NOMO-1 (cell line): ENCODE measurements around the gene SCARB1.
"Not testable (repeated sequence)": the region's sequence is repeated elsewhere in the genome, so short reads cannot be mapped to it uniquely, and the experiment has no call there.

Experiments
- DNase-seq, 2 experiments: peaks; one replicate each; lab custom pipeline; 2025; ENCODE audit not compliant: unreplicated experiment in 2 of 2; lab: John Stamatoyannopoulos, UW

Gene SCARB1

DNA sequence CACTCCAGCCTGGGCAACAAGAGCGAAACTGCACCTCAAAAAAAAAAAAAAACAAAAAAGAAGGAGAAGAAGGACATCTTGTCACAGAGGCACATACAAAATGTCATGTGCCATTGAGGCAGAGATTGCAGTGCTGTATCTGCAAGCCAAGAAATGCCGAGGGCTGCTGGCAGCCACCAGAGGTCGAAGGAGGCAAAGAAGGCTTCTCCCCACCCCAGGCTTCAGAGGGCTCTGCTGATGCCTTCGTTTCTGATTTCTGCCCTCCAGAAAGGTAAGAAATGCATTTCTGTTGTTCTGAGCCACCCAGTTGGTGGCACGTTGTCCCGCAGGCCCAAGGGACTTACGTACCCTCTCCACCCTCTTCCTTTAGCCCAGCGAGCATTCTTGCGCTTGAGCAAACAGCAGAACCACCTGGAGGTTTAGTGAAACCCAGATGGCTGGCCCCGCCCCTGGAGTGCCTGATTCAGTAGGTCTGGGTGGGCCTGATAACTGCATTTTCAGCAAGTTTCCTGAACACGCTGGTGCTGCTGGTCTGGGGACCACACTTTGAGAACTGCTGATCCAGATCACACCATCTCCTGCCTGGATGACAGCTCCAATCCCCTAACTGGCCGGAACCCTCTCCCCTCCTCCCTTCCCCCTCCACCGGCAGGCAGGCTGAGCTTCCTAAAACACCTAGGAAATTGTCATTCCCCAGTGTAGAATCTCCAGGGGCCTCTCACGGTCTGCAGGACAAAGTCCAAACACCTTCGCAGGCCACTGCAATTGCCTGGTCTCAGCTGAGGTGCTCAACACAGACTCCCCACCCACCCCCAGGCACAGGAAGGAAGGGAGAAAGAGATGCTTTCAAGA, 21.1 kb upstream of the SCARB1 start:
- DNase-seq: no peak

DNA sequence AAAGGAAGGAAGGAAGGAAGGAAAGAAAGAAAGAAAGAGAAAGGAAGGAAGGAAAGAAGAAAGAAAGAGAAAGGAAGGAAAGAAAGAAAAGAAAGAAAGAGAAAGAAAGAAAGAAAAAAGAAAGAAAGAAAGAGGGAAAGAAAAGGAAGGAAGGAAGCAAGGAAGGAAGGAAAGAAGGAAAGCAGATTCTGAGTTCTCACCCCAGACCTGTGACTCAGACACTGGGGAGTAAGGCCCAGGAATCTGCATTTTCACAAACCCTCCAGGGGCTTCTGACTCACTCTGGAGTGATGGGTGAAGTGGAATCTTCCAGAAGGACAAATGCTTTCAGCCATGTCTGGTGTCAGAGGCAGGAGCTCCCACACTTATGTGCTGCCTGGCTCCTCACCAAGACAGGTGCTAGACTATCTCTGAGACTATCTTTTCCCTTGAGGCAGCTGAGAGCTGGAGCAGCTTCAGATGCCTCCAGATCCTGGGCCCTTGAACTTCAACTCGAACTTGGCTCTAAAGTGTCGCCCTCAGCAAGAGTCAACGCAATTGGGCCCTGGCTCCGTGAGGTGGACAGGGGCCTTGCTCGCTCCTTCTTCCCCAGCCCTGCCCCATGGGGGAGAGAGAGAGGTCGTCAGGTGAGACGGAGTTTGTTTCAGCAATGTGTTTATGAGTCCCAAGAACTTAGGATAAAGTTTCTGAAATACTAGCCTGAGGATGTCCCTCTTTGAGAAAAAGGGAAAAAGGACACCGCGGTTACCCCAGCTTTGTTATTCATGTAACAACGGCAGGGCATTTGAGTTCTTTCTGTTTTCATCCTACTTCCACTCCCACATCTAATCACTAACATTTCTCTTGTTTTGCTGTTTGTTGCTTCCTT, 19.8 kb upstream of the SCARB1 start:
- no peak for DNase-seq

DNA sequence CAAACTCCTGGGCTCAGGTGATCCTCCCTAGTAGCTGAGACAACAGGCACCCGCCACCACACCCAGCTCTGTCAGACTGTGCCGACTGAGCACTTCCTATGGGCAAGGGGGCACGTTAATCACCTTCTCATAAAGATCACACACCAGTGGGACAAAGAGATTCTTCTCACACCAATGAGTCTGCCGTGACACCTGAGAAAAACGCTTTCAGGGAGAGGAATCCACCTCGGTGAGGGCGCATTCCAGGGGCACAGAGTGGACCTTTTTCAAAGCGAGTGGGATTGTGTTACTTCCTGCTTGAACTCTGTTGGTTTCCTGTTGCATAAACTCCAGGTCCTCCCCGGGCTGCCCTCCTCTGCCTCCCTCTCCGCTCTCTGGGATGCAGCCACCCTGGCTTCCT, 17.5 kb upstream of the SCARB1 start:
- peak in 1 of 2 experiments; percentile 44 for DNase-seq

DNA sequence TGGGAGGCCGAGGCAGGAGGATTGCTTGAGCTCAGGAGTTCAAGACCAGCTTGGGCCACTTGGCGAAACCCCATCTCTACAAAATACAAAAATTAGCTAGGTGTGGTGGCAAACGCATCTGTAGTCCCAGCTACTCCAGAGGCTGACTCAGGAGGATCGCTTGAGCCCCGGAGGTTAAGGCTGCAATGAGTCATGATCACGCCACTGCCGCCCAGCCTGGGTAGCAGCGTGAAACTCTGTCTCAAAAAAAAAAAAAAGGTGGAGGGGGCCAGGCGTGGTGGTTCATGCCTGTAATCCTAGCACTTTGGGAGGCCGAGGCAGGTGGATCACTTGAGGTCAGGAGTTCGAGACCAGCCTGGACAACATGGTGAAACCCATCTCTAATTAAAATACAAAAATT, 16.7 kb upstream of the SCARB1 start:
- DNase-seq: not testable (repeated sequence)

DNA sequence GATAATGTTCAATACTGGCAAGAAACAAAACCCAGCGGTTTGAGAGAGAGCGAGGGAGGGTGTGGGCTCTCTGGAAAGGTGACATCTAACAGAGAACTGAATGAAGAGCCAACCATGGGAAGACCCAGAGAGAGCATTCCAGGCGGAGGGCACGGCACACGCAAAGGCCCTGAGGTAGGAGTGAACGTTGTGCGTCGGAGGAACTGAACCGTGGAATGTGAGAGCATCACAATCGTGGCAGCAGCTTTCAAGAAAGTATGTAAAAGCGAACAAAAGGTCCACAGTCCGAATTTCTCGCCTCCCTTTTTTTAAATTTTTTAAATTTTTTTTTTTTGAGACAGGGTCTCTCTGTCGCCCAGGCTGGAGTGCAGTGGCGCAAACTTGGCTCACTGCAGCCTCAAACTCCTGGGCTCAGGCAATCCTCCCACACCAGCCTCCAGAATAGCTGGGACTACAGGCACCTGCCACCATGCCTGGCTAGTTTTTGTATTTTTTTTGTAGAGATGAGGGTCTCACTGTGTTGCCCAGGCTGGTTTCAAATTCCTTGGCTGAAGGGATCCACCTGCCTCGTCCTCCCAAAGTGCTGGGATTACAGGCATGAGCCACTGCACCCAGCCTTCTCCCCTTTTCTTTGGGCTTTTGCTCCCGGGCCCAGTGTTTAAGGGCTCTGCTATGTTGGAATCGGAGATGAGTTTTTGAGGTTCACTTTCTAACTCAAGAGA, 15.3 kb upstream of the SCARB1 start:
- no peak for DNase-seq

DNA sequence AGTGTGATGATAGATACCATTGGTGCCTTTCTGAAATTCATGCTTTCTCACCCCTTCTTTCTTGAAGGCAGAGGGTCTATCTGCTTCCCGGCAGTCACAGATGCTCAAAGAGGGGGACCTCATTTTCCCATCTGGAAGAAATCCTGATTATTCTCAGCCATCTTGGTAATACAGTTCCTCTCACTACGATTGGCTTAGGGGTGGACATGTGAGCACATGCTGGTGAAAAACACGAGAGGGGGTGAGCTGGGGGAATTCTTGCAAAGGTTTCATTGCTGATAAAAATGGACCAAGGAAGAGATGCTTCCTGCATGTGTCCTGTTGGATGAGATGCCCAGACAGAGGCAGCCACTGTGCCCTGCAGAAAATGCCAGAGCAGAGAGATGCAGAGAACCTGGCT, 13.8 kb upstream of the SCARB1 start:
- DNase-seq: no peak

DNA sequence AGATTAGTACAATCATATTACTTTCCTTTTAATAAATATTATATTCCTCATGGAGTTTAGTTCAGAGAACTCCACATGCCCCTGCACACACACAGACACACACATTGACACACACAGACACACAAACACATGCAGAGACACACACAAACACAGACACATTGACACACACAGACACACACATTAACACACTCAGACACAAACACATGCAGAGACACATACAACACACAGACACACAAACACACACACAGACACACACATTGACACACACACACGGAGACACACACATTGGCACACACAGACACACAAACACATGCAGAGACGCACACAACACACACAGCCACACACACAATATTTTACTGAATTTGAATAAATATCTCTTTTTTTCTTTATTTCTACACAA, 12.5 kb upstream of the SCARB1 start:
- DNase-seq: no peak

DNA sequence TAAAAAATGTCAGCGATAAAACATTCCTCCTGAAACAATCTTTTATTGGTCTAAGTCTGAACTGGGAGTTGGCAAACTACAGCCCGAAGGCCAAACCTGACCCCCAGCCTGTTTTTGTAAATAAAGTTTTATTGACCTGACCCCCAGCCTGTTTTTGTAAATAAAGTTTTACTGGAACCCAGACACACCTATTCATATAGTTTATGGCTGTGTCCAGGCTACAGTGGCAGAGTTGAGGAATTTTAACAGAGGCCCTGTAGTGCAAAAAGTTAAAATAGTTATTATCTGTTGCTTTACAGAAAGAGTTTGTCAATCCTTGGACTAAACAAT, 12.1 kb upstream of the SCARB1 start:
- DNase-seq: no peak

DNA sequence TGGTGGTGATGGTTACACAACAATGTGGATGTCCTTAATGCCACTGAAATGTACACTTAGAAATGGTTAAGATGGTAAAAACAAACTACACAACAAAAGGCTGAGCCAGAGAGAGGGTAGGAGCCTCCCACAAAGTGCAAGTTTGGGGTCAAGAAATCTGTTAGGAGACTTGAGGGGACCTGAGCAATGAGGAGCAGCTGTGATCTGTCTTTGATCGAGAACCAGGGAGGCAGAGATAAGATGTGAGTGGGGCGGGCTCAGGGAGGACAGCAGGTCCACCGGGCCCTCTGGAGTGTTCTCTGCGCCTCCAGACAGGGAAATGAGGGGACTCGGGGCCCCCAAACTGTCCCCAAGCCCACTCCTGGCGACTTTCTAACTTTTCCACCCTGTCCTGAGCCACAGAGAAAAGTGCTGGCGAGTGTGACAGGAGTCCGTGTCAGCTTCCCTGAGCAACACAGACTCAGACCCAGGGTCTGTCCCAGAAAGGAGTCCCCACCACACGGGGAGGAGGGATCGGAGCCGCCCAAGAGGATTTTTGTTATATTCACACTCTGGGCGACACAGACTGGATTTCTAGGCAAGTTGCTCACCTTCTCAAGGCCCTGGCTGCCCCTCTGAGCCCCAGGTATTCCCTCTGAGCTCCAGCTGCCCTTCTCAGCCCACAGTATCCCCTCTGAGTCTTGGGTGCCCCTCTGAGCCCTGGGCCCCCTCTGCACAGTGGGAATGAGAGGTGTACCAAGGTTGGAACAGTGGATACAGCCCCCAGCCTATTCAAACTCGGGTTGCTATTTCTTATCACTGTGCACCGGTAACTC, 11.5 kb upstream of the SCARB1 start:
- no peak for DNase-seq

DNA sequence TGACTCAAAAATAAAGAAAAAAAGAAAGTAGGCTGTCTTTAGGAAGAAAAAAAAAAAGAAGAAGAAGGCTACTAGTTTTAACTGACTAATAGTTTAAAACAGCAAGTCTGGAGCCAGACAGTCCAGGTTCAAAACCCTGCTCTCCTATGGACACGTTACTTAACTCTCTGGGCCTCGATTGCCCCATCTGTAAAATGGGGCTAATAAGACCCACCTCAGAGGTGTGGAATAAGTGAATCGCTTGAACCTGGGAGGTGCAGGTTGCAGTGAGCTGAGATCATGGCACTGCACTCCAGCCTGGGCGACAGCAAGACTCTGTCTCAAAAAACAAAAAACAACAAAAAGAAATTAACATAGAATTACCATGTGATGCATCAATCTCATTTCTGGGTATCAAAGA, 10.5 kb upstream of the SCARB1 start:
- DNase-seq: no peak

DNA sequence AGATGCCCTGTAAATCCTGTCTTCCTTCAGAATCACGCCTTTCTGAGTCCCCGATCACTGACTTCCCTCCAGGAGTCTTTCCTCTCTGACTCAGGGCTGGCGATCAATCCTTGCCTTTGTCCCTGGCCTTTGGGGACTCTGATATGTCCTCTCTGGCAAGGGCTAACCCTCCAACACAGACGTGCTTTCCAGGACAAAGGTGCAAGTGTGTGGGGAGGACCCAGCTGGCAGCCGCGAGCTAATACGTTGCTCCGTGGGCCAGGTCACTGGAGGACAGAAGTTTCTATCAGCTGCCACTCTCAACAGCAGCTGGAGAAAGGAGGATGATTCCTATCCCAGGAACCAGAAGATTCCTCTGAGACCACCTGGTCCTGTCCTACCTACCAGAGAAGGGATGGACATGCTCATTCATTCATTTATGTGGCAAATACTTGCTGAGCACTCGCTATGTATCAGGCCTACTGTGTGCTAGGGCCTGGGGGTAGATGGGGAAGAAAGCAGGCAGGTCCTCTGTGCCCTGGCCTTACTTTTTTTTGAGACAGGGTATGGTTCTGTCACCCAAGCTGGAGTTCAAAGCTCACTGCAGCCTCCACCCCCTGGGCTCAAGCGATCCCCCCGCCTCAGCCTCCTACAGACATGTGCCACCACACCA, 8.5 kb upstream of the SCARB1 start:
- no peak for DNase-seq

DNA sequence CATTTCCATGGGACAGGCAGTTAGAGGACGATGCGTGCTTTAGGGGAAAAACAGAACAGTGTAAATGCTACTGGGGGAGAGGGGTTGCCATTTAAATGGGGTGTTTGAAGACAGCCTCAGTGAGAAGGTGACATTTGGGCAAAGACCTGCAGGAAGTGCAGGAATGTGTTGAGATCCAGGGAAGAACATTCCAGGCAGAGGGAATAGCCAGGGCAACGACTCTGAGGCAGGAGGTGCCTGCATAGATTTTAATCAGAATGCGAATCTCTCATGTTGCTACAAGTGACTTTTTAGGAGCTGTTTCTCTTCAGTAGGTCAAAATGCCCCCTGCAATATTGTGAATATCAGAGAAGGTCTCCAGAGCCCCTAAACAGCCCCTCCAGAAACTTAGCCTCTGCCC, 7.6 kb upstream of the SCARB1 start:
- no peak for DNase-seq

DNA sequence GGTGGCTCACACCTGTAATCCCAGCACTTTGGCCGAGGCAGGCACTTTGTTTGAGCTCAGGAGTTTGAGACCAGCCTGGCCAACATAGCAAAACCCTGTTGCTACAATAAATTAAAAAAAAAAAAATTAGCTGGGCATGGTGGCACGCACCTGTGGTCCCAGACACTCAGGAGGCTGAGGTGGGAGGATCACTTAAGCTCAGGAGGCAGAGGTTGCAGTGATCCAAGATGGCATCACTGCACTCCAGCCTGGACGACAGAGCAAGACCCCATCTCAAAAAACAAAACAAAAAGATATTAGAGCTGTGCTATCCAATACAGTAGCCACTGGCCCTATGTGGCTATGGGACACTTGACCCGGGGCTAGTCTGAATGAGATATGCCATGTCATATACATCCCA, 6.9 kb upstream of the SCARB1 start:
- DNase-seq: no peak

DNA sequence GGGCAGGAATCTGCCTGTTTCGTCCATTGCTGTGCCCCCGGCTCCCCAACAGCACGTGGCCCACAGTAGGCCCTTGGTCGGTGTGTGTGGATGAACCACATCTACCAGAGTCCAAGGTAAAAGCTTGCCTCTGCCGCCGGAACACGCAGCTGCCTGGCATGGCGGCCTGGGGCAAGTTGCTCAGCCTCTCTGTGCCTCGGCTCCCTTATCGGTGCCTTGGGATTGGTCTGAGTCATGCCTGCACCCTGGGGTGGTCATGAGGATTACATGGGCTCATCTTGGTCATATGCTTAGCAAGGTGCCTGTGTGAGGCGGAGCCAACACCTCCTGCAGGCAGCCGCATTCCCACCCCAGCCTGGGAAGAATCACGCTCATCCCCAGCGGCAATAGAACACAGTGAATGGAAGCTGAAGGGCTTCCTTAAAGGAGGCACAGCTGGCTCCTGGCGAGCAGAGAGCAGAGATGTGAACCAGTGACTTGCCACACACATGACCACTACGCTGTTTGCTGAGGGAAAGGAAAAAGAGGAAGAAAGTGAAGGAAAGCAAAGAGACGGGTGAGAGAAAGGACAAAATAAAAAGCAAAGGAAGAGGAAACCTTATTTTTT, 5.5 kb upstream of the SCARB1 start:
- peak; percentile 85 to 92 for DNase-seq

DNA sequence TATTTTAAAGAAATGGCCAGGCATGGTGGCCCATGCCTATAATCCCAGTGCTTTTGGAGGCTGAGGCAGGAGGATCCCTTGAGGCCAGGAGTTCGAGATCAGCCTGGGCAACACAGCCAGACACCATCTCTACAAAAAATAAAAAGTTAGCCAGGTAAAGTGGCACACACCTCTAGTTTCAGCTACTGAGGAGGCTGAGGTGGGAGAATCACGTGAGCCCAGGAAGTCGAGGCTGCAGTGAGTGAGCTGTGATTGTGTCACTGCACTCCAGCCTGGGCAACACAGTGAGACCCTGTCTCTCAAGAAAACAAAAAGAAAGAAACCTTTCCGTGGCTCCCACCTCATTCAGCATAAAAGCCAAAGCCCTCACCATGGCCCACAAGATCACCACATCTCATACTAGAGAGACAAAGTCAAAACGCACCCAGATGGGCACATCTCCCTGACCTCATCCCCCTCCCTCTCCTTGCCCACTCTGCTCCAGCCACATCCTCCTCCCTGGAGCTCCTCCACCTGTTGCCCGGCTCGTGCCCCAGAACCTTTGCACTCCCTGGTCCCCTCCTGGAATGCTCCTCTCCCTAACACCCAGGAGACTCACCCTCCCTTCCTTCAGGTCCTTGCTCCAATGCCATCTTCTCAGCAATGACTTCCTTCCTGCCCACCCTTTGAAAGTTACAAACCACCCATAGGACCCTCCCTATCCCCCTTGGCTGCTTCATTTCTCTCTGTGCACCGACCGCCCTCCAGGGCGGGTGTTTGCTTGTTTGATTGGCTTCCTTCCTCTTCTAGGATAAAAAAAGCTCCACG, 4.8 kb upstream of the SCARB1 start:
- no peak for DNase-seq

DNA sequence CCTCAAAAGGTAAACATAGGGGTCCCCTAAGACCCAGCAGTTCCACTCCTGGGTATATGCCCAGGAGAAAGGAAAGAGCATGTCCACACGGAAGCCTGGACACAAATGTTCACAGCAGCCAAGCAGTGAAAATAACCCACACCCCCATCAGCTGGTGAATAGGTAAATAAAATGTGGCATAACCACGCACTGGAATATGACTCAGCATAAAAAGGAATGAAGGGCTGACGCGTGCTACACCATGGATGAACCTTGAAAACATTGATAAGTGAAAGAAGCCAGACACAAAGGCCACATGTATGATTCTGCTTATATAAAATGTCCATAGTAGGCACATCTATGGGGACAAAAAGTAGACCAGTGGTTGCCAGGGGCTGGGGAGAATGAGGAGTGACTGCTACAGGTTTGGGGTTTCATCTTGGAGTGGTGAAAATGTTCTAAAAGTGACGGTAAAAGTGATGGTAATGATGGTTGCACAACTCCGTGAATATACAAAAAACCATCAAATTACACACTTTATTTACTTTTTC, 3.8 kb upstream of the SCARB1 start:
- no peak for DNase-seq

DNA sequence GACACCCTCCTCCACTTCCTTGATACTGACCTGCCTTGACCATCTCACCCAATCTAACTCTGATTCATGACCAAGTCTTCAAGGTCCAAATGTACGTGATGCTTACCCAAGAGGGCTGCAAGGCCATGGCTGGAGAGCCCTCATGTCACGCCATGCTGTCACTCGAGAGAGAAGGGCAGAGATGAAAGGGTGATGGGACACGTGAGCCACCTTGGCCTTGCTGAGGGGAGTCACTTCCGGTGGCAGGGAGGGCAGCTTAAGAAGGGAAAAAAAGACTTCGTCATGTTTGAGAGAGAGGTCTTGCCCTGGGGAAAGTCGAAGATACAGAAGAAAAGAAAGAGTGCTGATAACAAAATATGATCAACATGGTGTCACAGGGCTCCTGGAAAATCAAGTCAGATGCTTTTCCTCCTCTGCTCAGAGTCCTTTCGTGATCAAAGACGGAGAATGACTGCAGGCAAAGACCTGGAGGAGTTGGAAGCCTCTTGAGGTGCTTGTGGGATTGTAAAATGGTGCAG, 3.3 kb upstream of the SCARB1 start:
- no peak for DNase-seq

DNA sequence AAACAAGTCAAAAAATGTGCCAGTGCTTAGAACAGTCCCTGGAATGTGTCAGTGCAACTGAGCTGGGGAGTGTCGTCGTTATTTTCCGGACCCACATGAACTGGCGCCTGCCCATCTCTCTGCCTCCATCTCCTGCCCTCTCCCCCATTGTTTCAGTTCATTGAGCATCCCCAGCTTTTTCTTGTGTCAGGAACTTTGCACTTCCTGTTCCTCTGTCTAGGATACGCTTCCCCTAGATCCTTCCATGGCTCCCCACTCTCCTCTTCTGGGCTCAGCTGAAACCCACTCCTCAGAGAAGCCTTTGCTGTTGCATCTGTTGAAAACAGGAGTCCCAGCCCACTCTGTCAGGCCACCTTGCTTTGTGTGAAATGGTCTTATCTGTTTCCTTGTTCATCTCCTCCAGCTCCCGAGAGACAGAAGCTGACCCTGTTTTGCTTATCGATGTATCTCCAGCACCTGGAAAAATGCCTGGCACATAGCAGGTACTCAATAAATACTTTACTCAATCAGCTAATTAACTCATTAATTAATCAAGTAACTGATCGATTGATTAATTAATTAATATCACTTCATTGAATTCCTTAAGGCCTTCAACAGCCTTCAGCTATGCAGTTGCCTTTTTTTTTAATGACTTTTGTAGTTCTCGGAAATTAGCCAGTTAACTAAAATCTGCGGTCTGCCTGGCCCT, 2.7 kb upstream of the SCARB1 start:
- no peak for DNase-seq
